PC-3 (cell line): ENCODE results near the gene GSK3B. TPM values are rescaled to one million over a fixed set of nuclear protein-coding genes. Genes with fewer than 3 reads are reported as not detected.

Source experiments
- ATAC-seq: fragments of 200-7000 bp; cut with Tn5 transposase; 2 replicates; pipeline ENCODE4 v1.9.1; 2020; ENCODE audit warnings: mild to moderate bottlenecking, moderate library complexity
- BruUV-seq: library from RNA; stranded (reverse); fragments of 400-500 nt; replicated peaks from 2 replicates; lab custom pipeline; 2021; lab: Mats Ljungman, UMichigan
- CTCF ChIA-PET: fragments of 300-600 bp; sonication (Branson Sonifier 250); formaldehyde crosslinking; loops from one replicate; lab custom pipeline; 2022; ENCODE audit warnings: antibody characterized with exemption; lab: Charles Lee
- POLR2A ChIA-PET: fragments of 300-600 bp; sonication (Branson Sonifier 250); formaldehyde crosslinking; loops from one replicate; lab custom pipeline; 2022; ENCODE audit warnings: antibody characterized with exemption; ENCODE audit not compliant: unreplicated experiment; lab: Charles Lee
- DNase-seq: peaks from one replicate; pipeline ENCODE4 v3.0.0-alpha.2; 2015
- H2AFZ ChIP-seq: fragments of 300-600 bp; sonication (generic); 2 replicates; pipeline ENCODE4 v1.6.0; 2016; ENCODE audit warnings: antibody characterized with exemption, low read length
- H3F3A ChIP-seq: fragments of 300-600 bp; sonication (generic); one replicate; pipeline ENCODE4 v1.6.0; 2017; ENCODE audit warnings: antibody characterized with exemption, low read length, control low read depth, mild to moderate bottlenecking; ENCODE audit not compliant: unreplicated experiment
- H3K27ac ChIP-seq: fragments of 300-600 bp; sonication (generic); 2 replicates; pipeline ENCODE4 v1.5.1; 2016; ENCODE audit warnings: mild to moderate bottlenecking, low read length
- H3K27me3 ChIP-seq: fragments of 300-600 bp; sonication (generic); 2 replicates; pipeline ENCODE4 v1.6.1; 2016; ENCODE audit warnings: low read length, mixed read lengths
- H3K36me3 ChIP-seq: fragments of 300-600 bp; sonication (generic); 2 replicates; pipeline ENCODE4 v1.6.1; 2016; ENCODE audit warnings: low read depth, mixed run types, low read length, mixed read lengths
- H3K4me1 ChIP-seq: fragments of 300-600 bp; sonication (generic); 2 replicates; pipeline ENCODE4 v1.5.1; 2016; ENCODE audit warnings: low read length; ENCODE audit not compliant: insufficient read depth
- H3K4me2 ChIP-seq: fragments of 300-600 bp; sonication (generic); 2 replicates; pipeline ENCODE4 v1.6.0; 2016; ENCODE audit warnings: low read length
- H3K4me3 ChIP-seq: fragments of 300-600 bp; sonication (generic); 2 replicates; pipeline ENCODE4 v1.5.1; 2016; ENCODE audit warnings: mild to moderate bottlenecking, low read length, mixed read lengths
- H3K79me2 ChIP-seq: fragments of 300-600 bp; sonication (generic); 2 replicates; pipeline ENCODE4 v1.6.1; 2017; ENCODE audit warnings: low read length, mixed read lengths
- H3K9ac ChIP-seq: fragments of 300-600 bp; sonication (generic); 2 replicates; pipeline ENCODE4 v1.6.0; 2016; ENCODE audit warnings: mild to moderate bottlenecking, low read length
- H3K9me2 ChIP-seq: fragments of 300-600 bp; sonication (generic); replicated peaks from 2 replicates; pipeline ENCODE4 v1.6.1; 2016; ENCODE audit warnings: mixed run types, low read length, mixed read lengths
- H3K9me3 ChIP-seq: fragments of 300-600 bp; sonication (generic); 2 replicates; pipeline ENCODE4 v1.6.1; 2016; ENCODE audit warnings: low read length, mixed read lengths
- H4K20me1 ChIP-seq: fragments of 300-600 bp; sonication (generic); 2 replicates; pipeline ENCODE4 v1.6.1; 2016; ENCODE audit warnings: low read length, mixed read lengths
- EZH2 ChIP-seq: fragments of 300-600 bp; sonication (generic); IDR thresholded peaks from one replicate; pipeline ENCODE4 v1.6.1; 2017; ENCODE audit warnings: antibody characterized with exemption, mild to moderate bottlenecking, low read length; ENCODE audit not compliant: unreplicated experiment
- EZH2phosphoT487 ChIP-seq: fragments of 300-600 bp; sonication (generic); IDR thresholded peaks from 2 replicates; pipeline ENCODE4 v1.6.1; 2018; ENCODE audit warnings: mild to moderate bottlenecking, antibody characterized with exemption, low read length, borderline replicate concordance
- intact Hi-C: fragments of 100-400 bp; cut with micrococcal nuclease; formaldehyde crosslinking; loops from 2 replicates; pipeline ENCODE4 v1.9.0; 2023
- total RNA-seq: library from RNA; depleted of rRNA; stranded (reverse); fragments of >200 nt; gene quantifications from 2 replicates; pipeline ENCODE4 v1.2.3, GENCODE V29; 2014
- TF ChIP-seq, protein P1 (sequence below): fragments of 300-600 bp; sonication (generic); conservative IDR thresholded peaks from 2 replicates; pipeline ENCODE4 v1.5.1; 2017; ENCODE audit warnings: antibody characterized with exemption, low read depth, mild to moderate bottlenecking, low read length

GSK3B gene
- total RNA-seq, 1 experiment from 2014 or later = 55.8 TPM

DNA sequence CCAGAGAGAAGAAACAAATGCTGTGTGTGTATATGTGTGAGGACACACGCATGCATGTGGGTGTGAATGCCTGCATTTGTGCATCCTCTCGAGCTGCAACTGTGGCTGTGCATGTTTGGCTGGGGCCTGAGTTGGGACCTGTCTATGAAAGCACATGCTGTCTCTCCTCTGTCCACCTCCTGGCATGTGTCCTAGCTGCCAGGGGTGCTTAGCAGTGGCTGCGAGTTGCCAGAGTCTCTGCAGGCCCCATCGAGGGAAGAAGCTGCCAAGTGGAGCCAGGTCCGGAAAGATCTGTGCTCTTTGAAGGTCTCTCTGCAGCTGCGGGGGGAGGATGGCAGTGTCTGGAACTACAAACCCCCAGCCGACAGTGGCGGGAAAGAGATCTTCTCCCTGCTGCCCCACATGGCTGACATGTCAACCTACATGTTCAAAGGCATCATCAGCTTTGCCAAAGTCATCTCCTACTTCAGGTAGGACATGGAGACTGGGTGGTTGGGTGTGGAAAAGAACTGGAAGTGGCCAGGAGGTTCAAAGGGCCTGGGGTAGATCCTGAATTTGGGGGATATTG, 281.7 kb downstream of the GSK3B start:
- Histone ChIP-seq H3K27ac (no peak overlapping the region), H3K27me3 (no peaks in the 10 kb centered on the region), H2AFZ (no peak overlapping the region), H3K4me1 (no peaks in the 10 kb centered on the region), H3K9me3 (no peaks in the 10 kb centered on the region), H3K36me3 (no peaks in the 10 kb centered on the region), H4K20me1 (no peaks in the 10 kb centered on the region), H3K9ac (no peak overlapping the region), H3K79me2 (no peaks in the 10 kb centered on the region), H3K9me2 (no peaks in the 10 kb centered on the region), H3K4me3 (no peak overlapping the region), H3F3A (no peaks in the 10 kb centered on the region), H3K4me2 (no peak overlapping the region)
- POLR2A ChIA-PET = no interaction called here
- intact Hi-C loops = no loop called here
- TF ChIP-seq EZH2phosphoT487 = no peak
- TF ChIP-seq, protein P1, sequence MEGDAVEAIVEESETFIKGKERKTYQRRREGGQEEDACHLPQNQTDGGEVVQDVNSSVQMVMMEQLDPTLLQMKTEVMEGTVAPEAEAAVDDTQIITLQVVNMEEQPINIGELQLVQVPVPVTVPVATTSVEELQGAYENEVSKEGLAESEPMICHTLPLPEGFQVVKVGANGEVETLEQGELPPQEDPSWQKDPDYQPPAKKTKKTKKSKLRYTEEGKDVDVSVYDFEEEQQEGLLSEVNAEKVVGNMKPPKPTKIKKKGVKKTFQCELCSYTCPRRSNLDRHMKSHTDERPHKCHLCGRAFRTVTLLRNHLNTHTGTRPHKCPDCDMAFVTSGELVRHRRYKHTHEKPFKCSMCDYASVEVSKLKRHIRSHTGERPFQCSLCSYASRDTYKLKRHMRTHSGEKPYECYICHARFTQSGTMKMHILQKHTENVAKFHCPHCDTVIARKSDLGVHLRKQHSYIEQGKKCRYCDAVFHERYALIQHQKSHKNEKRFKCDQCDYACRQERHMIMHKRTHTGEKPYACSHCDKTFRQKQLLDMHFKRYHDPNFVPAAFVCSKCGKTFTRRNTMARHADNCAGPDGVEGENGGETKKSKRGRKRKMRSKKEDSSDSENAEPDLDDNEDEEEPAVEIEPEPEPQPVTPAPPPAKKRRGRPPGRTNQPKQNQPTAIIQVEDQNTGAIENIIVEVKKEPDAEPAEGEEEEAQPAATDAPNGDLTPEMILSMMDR = no peak
- no peak for TF ChIP-seq EZH2
- CTCF ChIA-PET = no interaction called here
- no peak for DNase-seq
- BruUV-seq = no TSS peak
- ATAC-seq = no peak

DNA sequence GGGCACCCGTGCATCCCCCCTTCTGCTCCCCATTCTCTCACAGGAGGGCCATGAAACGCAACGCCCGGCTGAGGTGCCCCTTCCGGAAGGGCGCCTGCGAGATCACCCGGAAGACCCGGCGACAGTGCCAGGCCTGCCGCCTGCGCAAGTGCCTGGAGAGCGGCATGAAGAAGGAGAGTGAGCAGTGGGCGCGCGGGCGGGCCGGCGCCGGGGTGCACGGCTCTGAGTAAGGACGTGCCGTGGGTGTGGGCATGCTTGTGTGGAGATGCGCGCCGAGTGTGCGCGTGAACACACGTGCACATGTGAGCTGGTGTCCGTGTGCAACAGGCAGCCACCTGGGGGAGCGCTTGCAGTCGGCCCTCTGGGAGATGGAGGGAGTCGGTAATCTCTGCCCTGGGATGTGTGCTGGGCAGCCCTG, 284.2 kb downstream of the GSK3B start:
- no peaks in the 10 kb centered on the region for H3F3A ChIP-seq
- no peak overlapping the region for H3K9ac ChIP-seq
- H3K9me2 ChIP-seq = no peaks in the 10 kb centered on the region
- intact Hi-C loops = no loop called here
- no TSS peak for BruUV-seq
- H3K79me2 ChIP-seq = no peaks in the 10 kb centered on the region
- ChIA-PET CTCF (no interaction called here), POLR2A (no interaction called here)
- no peaks in the 10 kb centered on the region for H3K36me3 ChIP-seq
- TF ChIP-seq, protein P1 = peak; percentile 24; the same call in 1 of the 2 replicates
- TF ChIP-seq EZH2 = no peak
- DNase-seq (no peak), ATAC-seq (peak; percentile 36; the same call in 1 of the 2 replicates)
- no peaks in the 10 kb centered on the region for H4K20me1 ChIP-seq
- H2AFZ ChIP-seq = peak overlapping the region; percentile 48
- no peaks in the 10 kb centered on the region for H3K9me3 ChIP-seq
- no peak overlapping the region for H3K4me2 ChIP-seq
- H3K4me3 ChIP-seq = no peak overlapping the region
- H3K4me1 ChIP-seq = no peaks in the 10 kb centered on the region
- 0 out of 2 replicates have a peak, but pooled peaks cover under 1% of the 10 kb centered on the region for H3K27me3 ChIP-seq
- H3K27ac ChIP-seq = no peak overlapping the region

DNA sequence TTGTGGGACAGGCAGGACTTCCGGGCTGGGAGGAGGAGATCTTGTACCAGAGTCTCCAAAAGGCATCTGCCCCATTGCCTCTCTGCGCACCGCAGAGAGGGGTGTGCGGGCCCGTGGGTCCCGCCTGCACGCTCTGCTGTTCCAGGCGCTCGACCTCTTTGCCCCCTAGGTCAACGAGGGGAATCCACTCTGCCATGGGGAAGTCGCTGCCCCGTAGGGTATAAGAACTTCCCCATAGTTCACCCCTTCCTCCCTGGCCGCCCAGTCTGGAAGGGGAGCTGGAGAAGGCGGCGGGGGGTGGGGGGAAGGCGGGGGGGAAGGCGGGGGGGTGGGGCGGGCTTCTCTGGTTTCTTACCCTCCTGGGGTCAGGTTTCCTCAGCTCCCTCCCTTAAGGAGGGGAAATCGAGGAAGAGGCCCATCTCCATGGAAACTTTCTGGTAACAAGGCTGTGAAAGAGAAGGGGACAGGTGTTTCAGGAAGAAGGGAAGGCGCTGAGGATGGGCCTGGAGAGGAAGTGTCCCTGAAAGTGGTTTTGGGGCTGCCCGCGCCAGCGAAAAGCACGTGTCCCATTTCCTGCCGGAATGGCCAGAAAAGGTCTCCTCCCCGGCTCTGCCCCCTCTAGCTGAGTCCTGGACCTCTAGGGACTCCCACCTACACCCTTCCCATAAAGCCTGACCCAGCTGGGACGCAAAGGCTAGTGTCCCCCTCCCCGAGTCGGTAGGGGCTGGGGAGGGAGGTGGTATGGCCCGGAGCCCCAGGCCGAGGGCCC, 284.8 kb downstream of the GSK3B start:
- CTCF ChIA-PET = no interaction called here
- Histone ChIP-seq H3K4me2 (no peak overlapping the region), H3K27ac (no peak overlapping the region)

More for the DNA sequence above, 284.8 kb downstream of the GSK3B start:
- TF ChIP-seq EZH2phosphoT487 (no peak), EZH2 (no peak)
- TF ChIP-seq, protein P1 = no peak
- Histone ChIP-seq H3K9me3 (no peaks in the 10 kb centered on the region), H3F3A (no peaks in the 10 kb centered on the region), H3K4me3 (no peak overlapping the region), H3K9ac (no peak overlapping the region), H3K4me1 (no peaks in the 10 kb centered on the region), H3K27me3 (peaks cover 5% of the 10 kb centered on the region; the same call in 1 of the 2 replicates), H2AFZ (0 out of 2 replicates have a peak overlapping the region, but pooled peaks have one; percentile 48), H3K36me3 (no peaks in the 10 kb centered on the region), H3K79me2 (no peaks in the 10 kb centered on the region), H3K9me2 (no peaks in the 10 kb centered on the region), H4K20me1 (no peaks in the 10 kb centered on the region)
- intact Hi-C loops = no loop called here
- ATAC-seq = no peak
- POLR2A ChIA-PET = no interaction called here
- no TSS peak for BruUV-seq
- no peak for DNase-seq
